SIG-M5 (cell line): ENCODE data around the gene ZNF764.
"Not testable (repeated sequence)": the region's sequence is repeated elsewhere in the genome, so short reads cannot be mapped to it uniquely, and the experiment has no call there.

Experiments
- DNase-seq: peaks from one replicate; lab custom pipeline; 2025; lab: John Stamatoyannopoulos, UW

The ZNF764 gene

GRCh38 chr16:30527635-30528178, 30.5 kb downstream of the ZNF764 start:
- peak; percentile 72 for DNase-seq

- DNase-seq: peak; percentile 75
These were observed 31.1 kb downstream of the ZNF764 start for GRCh38 chr16:30526823-30527634.

- no peak for DNase-seq
These were observed 31.9 kb downstream of the ZNF764 start, which contains the start of gene ZNF768 for GRCh38 chr16:30526137-30526822. Gene ZNF768 (minus strand): TSS chr16:30526566. CDS start chr16:30526413, 153 bp downstream.

DNA sequence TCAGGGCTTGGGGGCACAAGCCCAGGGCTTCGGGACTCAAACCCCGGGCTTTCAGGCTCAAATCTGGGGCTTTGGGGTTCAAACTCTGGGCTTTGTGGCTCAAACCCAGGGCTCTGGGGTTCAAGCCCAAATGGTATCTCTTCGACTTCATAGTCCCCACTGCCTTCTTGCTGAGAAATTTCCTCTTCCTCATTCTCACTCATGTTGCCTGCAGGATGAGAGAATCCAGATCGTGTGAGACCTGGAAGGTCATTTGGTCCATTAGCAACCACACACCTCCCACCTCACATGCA, 32.4 kb downstream of the ZNF764 start:
- no peak for DNase-seq

DNA sequence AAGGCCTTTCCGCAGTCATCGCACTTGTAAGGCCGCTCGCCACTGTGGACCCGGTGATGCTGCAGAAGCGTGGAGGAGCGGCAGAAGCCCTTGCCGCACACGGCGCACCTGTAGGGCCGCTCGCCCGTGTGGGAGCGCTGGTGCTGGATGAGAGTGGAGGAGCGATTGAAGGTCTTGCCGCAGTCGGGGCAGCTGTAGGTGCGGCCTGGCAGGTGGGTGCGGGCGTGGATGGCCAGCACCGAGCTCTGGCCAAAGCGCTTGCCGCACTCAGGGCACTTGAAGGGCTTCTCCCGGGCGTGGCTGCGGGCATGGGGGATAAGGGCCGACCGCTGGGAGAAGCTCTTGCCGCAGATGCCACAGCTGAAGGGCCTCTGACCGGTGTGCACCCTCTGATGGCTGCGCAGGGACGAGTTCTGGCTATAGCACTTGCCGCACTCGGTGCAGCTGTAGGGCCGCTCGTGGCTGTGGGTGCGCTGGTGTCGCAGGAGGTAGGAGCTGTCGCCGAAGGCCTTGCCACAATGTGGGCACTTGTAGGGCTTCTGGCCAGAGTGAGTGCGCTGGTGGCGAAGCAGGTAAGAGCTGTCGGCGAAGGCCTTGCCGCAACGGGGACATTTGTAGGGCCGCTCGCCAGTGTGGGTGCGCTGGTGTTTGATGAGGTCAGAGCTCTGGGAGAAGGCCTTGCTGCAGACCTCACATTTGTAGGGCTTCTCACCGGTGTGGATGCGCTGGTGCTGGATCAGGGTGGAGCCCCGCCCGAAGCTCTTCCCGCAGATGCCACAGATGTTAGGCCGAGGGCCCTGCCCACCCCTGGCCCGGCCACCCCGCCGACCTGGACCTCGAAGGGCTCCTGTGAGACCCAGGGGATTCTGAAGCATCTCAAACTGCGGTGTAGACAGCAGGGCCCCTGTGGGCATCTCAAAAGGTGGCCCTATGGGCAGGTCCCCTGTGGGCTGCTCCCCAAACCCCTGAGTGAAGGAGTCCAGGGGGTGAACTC, 33.3 kb downstream of the ZNF764 start:
- DNase-seq: no peak

- no peak for DNase-seq
These were observed 34.2 kb downstream of the ZNF764 start for GRCh38 chr16:30523768-30524574.

DNA sequence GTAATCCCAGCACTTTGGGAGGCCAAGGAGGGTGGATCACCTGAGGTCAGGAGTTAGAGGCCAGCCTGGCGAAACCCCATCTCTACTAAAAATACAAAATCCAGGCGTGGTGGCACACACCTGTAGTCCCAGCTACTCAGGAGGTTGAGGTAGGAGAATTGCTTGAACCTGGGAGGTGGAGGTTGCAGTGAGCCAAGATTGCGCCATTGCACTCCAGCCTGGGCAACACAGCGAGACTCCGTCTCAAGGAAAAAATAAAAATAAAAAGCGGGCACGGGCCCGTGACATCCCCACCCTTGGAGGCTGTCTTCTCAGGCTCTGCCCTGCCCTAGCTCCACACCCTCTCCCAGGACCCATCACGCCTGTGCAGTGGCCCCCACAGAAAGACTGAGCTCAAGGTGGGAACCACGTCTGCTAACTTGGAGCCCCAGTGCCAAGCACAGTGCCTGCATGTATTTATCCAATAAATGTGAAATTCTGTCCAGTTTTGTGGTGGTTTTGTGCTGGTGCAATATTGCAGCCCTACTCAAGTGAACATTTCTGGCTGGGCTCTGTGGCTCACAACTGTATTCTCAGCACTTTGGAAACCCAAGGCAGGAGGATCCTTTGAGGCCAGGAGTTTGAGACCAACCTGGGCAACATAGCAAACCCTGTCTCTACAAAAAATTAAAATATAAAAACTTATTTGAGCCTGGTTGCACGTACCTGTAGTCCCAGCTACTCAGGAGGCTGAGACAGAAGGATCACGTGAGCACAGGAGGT, 35.3 kb downstream of the ZNF764 start:
- not testable (repeated sequence) for DNase-seq

GRCh38 chr16:30521873-30522641, 36.1 kb downstream of the ZNF764 start:
- no peak for DNase-seq

DNA sequence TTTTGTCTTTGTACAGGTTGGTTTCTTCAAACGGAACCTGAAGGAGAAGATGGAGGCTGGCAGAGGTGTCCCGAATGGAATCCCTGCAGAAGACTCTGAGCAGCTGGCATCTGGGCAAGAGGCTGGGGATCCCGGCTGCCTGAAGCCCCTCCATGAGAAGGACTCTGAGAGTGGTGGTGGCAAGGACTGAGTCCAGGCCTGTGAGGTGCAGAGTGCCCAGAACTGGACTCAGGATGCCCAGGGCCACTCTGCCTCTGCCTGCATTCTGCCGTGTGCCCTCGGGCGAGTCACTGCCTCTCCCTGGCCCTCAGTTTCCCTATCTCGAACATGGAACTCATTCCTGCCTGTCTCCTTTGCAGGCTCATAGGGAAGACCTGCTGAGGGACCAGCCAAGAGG, 36.7 kb downstream of the ZNF764 start:
- DNase-seq: no peak

GRCh38 chr16:30519120-30520049, 38.8 kb downstream of the ZNF764 start:
- DNase-seq: no peak

GRCh38 chr16:30518552-30518951, 39.6 kb downstream of the ZNF764 start:
- no peak for DNase-seq

GRCh38 chr16:30515275-30515674, 42.9 kb downstream of the ZNF764 start:
- no peak for DNase-seq

DNA sequence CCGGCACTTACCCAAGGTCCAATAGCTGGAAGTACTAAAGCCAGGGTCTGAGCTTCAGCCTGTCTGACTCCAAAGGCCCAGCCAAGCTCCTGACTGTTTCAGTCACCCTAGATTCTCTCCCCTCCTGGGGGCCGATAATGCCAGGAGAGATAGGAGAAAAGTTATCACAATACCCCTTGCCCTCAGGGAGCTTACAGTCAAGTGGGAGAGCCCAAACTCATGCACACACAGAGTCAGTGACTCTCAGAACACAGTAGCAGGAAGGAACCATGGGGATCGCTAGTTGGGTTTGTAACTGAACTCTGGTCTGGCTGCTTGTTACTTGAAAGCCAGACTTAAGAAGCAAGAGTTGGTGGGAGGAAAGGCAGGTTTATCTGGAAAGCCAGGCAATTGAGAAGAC, 46.7 kb downstream of the ZNF764 start:
- DNase-seq: no peak

- no peak for DNase-seq
These were observed 47.7 kb downstream of the ZNF764 start for GRCh38 chr16:30510376-30510938.

DNA sequence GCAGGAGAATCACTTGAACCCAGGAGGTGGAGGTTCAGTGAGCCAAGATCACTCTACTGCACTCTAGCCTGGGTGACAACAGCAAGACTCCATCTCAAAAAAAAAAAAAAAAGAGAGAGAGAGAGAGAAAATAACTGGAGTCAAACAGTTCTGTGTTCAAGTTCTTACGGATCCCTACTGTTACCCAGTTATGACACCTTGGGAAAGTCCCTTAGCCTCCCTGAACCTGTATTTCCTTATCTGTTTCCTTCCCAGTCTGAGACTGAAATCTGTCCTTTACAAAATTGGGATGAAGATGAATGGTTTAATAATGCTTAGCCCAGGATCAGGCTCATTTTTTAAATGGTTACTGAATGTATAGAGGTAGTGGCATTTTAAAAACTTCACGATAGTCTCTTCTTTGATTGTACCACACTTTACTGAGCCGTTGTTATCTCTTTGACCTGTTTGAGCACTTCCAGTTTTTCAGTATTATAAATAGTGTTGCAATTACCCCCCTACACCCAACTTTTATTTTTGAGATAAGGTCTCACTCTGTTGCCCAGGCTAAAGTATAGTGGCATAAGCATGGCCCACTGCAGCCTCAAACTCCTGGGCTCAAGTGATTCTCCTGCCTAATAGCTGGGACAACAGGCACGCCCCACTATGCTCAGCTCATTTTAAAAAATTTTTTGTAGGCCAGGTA, 49.0 kb downstream of the ZNF764 start:
- no peak for DNase-seq
